Measurements from ENCODE around the gene CFAP298.
"Not testable (repeated sequence)": the region's sequence is repeated elsewhere in the genome, so short reads cannot be mapped to it uniquely, and the experiment has no call there.

Gene CFAP298

GRCh38 chr21:32565856-32566465 is 46.2 kb downstream of the CFAP298 start:
- no peak for DNase-seq

GRCh38 chr21:32562915-32563314 is 49.3 kb downstream of the CFAP298 start:
- DNase-seq, result no peak

GRCh38 chr21:32562426-32562825 is 49.8 kb downstream of the CFAP298 start:
- no peak for DNase-seq

GRCh38 chr21:32561476-32561875 is 50.7 kb downstream of the CFAP298 start:
- not testable (repeated sequence) for DNase-seq

- DNase-seq, result no peak
Observed at GRCh38 chr21:32560896-32561295, 51.3 kb downstream of the CFAP298 start.

GRCh38 chr21:32559006-32559610 is 53.1 kb downstream of the CFAP298 start:
- no peak for DNase-seq

- no peak for DNase-seq
Observed at GRCh38 chr21:32558106-32558505, 54.1 kb downstream of the CFAP298 start.

- DNase-seq, result no peak
Observed at GRCh38 chr21:32554832-32555638, 57.1 kb downstream of the CFAP298 start.

GRCh38 chr21:32549886-32550285 is 62.3 kb downstream of the CFAP298 start:
- DNase-seq, result no peak

- DNase-seq, result no peak
Observed at GRCh38 chr21:32549440-32549839, 62.7 kb downstream of the CFAP298 start.
